AML-193 (cell line): ENCODE results near the gene KCTD20.
A peak's percentile ranks its signal among the peaks of the same experiment; 100 is the strongest.
"Not testable (repeated sequence)": the region's sequence is repeated elsewhere in the genome, so short reads cannot be mapped to it uniquely, and the experiment has no call there.

Source experiments
- DNase-seq, 2 experiments: peaks; one replicate each; lab custom pipeline; 2025; lab: John Stamatoyannopoulos, UW

The KCTD20 gene

GRCh38 chr6:36444470-36444869 is 1.7 kb downstream of the KCTD20 start:
- DNase-seq = no peak

GRCh38 chr6:36445621-36446020 is 2.8 kb downstream of the KCTD20 start:
- no peak for DNase-seq

GRCh38 chr6:36449173-36449572 is 6.4 kb downstream of the KCTD20 start:
- DNase-seq = not testable (repeated sequence)

GRCh38 chr6:36452897-36453296 is 10.1 kb downstream of the KCTD20 start:
- DNase-seq = not testable (repeated sequence)

GRCh38 chr6:36455486-36456027 is 12.8 kb downstream of the KCTD20 start:
- DNase-seq = no peak

- DNase-seq = no peak
Measured at GRCh38 chr6:36459501-36459900, 16.7 kb downstream of the KCTD20 start.

- DNase-seq = no peak
Measured at GRCh38 chr6:36460916-36461315, 18.1 kb downstream of the KCTD20 start.

- DNase-seq = no peak
Measured at GRCh38 chr6:36461646-36462045, 18.8 kb downstream of the KCTD20 start.

- no peak for DNase-seq
Measured at GRCh38 chr6:36463676-36464075, 20.9 kb downstream of the KCTD20 start.

GRCh38 chr6:36464233-36464632 is 21.4 kb downstream of the KCTD20 start:
- no peak for DNase-seq

- no peak for DNase-seq
Measured at GRCh38 chr6:36467625-36468024, 24.8 kb downstream of the KCTD20 start.

GRCh38 chr6:36469148-36469661 is 26.4 kb downstream of the KCTD20 start:
- DNase-seq = no peak

GRCh38 chr6:36469946-36470345 is 27.1 kb downstream of the KCTD20 start:
- DNase-seq = no peak

GRCh38 chr6:36478051-36478526 is 35.3 kb downstream of the KCTD20 start:
- peak; percentile 47 to 67 for DNase-seq

GRCh38 chr6:36479256-36479655 is 36.5 kb downstream of the KCTD20 start:
- DNase-seq = no peak

- not testable (repeated sequence) for DNase-seq
Measured at GRCh38 chr6:36483326-36483725, 40.5 kb downstream of the KCTD20 start.

- peak; percentile 43 to 57 for DNase-seq
Measured at GRCh38 chr6:36484736-36485135, 41.9 kb downstream of the KCTD20 start.

- DNase-seq = no peak
Measured at GRCh38 chr6:36487698-36488097, 44.9 kb downstream of the KCTD20 start.

GRCh38 chr6:36488221-36488620 is 45.4 kb downstream of the KCTD20 start:
- DNase-seq = no peak

- DNase-seq = no peak
Measured at GRCh38 chr6:36489426-36489825, 46.6 kb downstream of the KCTD20 start.

GRCh38 chr6:36491378-36491965 is 48.7 kb downstream of the KCTD20 start:
- DNase-seq = no peak

GRCh38 chr6:36492092-36492491 is 49.3 kb downstream of the KCTD20 start:
- DNase-seq = no peak

GRCh38 chr6:36492621-36493020 is 49.8 kb downstream of the KCTD20 start:
- peak; percentile 37 to 59 for DNase-seq

- no peak for DNase-seq
Measured at GRCh38 chr6:36493319-36493718, 50.5 kb downstream of the KCTD20 start.
